IMR-90 (cell line): ENCODE results near the gene CPAMD8. TPM values are rescaled to one million over a fixed set of nuclear protein-coding genes. Genes with fewer than 3 reads are reported as not detected.

Source experiments
- ATAC-seq: fragments of 200-7000 bp; cut with Tn5 transposase; 2 replicates; pipeline ENCODE4 v1.9.1; 2020; ENCODE audit warnings: low read depth, mild to moderate bottlenecking, moderate library complexity
- BruUV-seq: library from RNA; stranded (reverse); fragments of 400-500 nt; replicated peaks from 2 replicates; lab custom pipeline; 2021; lab: Mats Ljungman, UMichigan
- CTCF ChIA-PET: fragments of 300-600 bp; formaldehyde crosslinking; extraction: SDS; loops from one replicate; lab custom pipeline; 2021; ENCODE audit warnings: antibody characterized with exemption; lab: Yijun Ruan, JAX
- POLR2A ChIA-PET: fragments of 300-600 bp; sonication (Branson Sonifier 250); formaldehyde crosslinking; loops from one replicate; lab custom pipeline; 2022; ENCODE audit warnings: antibody characterized with exemption; ENCODE audit not compliant: unreplicated experiment; lab: Charles Lee
- DNase-seq: peaks from one replicate; pipeline ENCODE4 v3.0.0; 2013
- H2AFZ ChIP-seq: replicated peaks from 2 replicates; pipeline ENCODE3; 2013; ENCODE audit warnings: low read length, mild to moderate bottlenecking; ENCODE audit not compliant: poor library complexity
- H2AK5ac ChIP-seq: 2 replicates; pipeline ENCODE4 v1.6.1; 2013; ENCODE audit warnings: low read depth, low read length, inconsistent platforms
- H2AK9ac ChIP-seq: replicated peaks from 2 replicates; pipeline ENCODE3; 2013; ENCODE audit warnings: mild to moderate bottlenecking, low read depth, low read length, moderate library complexity; ENCODE audit not compliant: poor library complexity
- H2BK120ac ChIP-seq: 2 replicates; pipeline ENCODE4 v1.6.1; 2013; ENCODE audit warnings: low read depth, low read length, inconsistent platforms
- H2BK15ac ChIP-seq: 3 replicates; pipeline ENCODE4 v1.6.1; 2013; ENCODE audit warnings: low read depth, low read length, inconsistent platforms
- H2BK20ac ChIP-seq: 2 replicates; pipeline ENCODE4 v1.6.1; 2013; ENCODE audit warnings: low read depth, mild to moderate bottlenecking, inconsistent platforms, low read length, moderate library complexity
- H2BK5ac ChIP-seq: 2 replicates; pipeline ENCODE4 v1.6.1; 2013; ENCODE audit warnings: mild to moderate bottlenecking, low read depth, low read length, inconsistent platforms; ENCODE audit not compliant: poor library complexity, severe bottlenecking
- H3K14ac ChIP-seq: replicated peaks from 2 replicates; pipeline ENCODE4 v1.6.1; 2013; ENCODE audit warnings: low read depth, low read length, inconsistent platforms
- H3K18ac ChIP-seq: 2 replicates; pipeline ENCODE4 v1.6.1; 2013; ENCODE audit warnings: low read depth, low read length, control low read depth
- H3K23ac ChIP-seq: 2 replicates; pipeline ENCODE4 v1.6.1; 2013; ENCODE audit warnings: low read depth, low read length, inconsistent platforms
- H3K27ac ChIP-seq: 2 replicates; pipeline ENCODE4 v1.5.1; 2013; ENCODE audit warnings: mild to moderate bottlenecking, control low read depth, low read length; ENCODE audit not compliant: insufficient read depth
- H3K27me3 ChIP-seq: 2 replicates; pipeline ENCODE4 v1.6.1; 2013; ENCODE audit warnings: low read length; ENCODE audit not compliant: control insufficient read depth, insufficient read depth
- H3K36me3 ChIP-seq: 2 replicates; pipeline ENCODE4 v1.6.1; 2013; ENCODE audit warnings: low read length, mixed read lengths; ENCODE audit not compliant: control insufficient read depth, insufficient read depth
- H3K4ac ChIP-seq: 2 replicates; pipeline ENCODE4 v1.6.1; 2013; ENCODE audit warnings: low read depth, low read length, inconsistent platforms
- H3K4me1 ChIP-seq: 2 replicates; pipeline ENCODE4 v1.6.1; 2013; ENCODE audit warnings: low read length, mixed read lengths; ENCODE audit not compliant: control insufficient read depth, insufficient read depth
- H3K4me2 ChIP-seq: 2 replicates; pipeline ENCODE4 v1.6.1; 2013; ENCODE audit warnings: low read depth, mild to moderate bottlenecking, control low read depth, low read length, moderate library complexity
- H3K4me3 ChIP-seq: 2 replicates; pipeline ENCODE4 v1.5.1; 2013; ENCODE audit warnings: low read depth, mild to moderate bottlenecking, control low read depth, low read length, moderate library complexity; ENCODE audit not compliant: insufficient read depth
- H3K56ac ChIP-seq: 2 replicates; pipeline ENCODE4 v1.6.1; 2013; ENCODE audit warnings: low read length, inconsistent platforms; ENCODE audit not compliant: insufficient read depth; ENCODE audit errors: extremely low read depth
- H3K79me1 ChIP-seq, 2 experiments: 2 replicates each; pipeline ENCODE4 v1.6.1; 2013; ENCODE audit warnings: low read length in 2 of 2, inconsistent platforms in 1 of 2, low read depth in 1 of 2
- H3K9ac ChIP-seq: 2 replicates; pipeline ENCODE4 v1.6.1; 2013; ENCODE audit warnings: low read depth, low read length, control low read depth
- H3K9me1 ChIP-seq: 2 replicates; pipeline ENCODE4 v1.6.1; 2013; ENCODE audit warnings: low read length, inconsistent platforms; ENCODE audit not compliant: insufficient read depth
- H3K9me3 ChIP-seq: 2 replicates; pipeline ENCODE4 v1.6.1; 2013; ENCODE audit warnings: low read length; ENCODE audit not compliant: control insufficient read depth, insufficient read depth
- H4K20me1 ChIP-seq: 2 replicates; pipeline ENCODE4 v1.6.1; 2013; ENCODE audit warnings: low read length, inconsistent platforms; ENCODE audit not compliant: insufficient read depth
- H4K5ac ChIP-seq: 2 replicates; pipeline ENCODE4 v1.6.1; 2013; ENCODE audit warnings: mild to moderate bottlenecking, low read depth, low read length, control low read depth
- H4K8ac ChIP-seq, 2 experiments: 2 replicates each; pipeline ENCODE4 v1.6.1; 2013; ENCODE audit warnings: low read depth in 2 of 2, low read length in 2 of 2, control low read depth in 1 of 2, inconsistent platforms in 1 of 2
- H4K91ac ChIP-seq: 2 replicates; pipeline ENCODE4 v1.6.1; 2013; ENCODE audit warnings: low read depth, low read length, inconsistent platforms; ENCODE audit not compliant: insufficient read depth
- FOS ChIP-seq: fragments of 150-350 bp; IDR thresholded peaks from 2 replicates; pipeline ENCODE4 v1.6.1; 2016; ENCODE audit warnings: low read depth, low read length
- NFE2L2 ChIP-seq: fragments of 150-350 bp; IDR thresholded peaks from 2 replicates; pipeline ENCODE4 v1.6.1; 2016; ENCODE audit warnings: low read depth, mild to moderate bottlenecking, low read length
- SMC3 ChIP-seq: fragments of 150-350 bp; IDR thresholded peaks from 2 replicates; pipeline ENCODE4 v1.6.1; 2016; ENCODE audit warnings: low read depth, mild to moderate bottlenecking, antibody characterized with exemption, low read length, moderate library complexity
- WGBS, 2 experiments: methylation state at CpG; one replicate each; pipeline versions ENCODE4 v1.1.5 to v1.1.7; 2013; ENCODE audit warnings: missing lambda C conversion rate in 2 of 2; ENCODE audit not compliant: insufficient read length in 1 of 2; ENCODE audit errors: extremely low coverage in 2 of 2; 5-methylcytosine and 5-hydroxymethylcytosine counted together
- dilution Hi-C: fragments of 300-500 bp; cut with HindIII; formaldehyde crosslinking; loops from one replicate; pipeline ENCODE4 v1.14.3; 2018; ENCODE audit warnings: low sequenced_read_pairs; ENCODE audit not compliant: unreplicated experiment
- in situ Hi-C: fragments of 300-500 bp; cut with MboI; formaldehyde crosslinking; loops from 3 replicates; pipeline ENCODE4 v1.14.3; 2019; ENCODE audit warnings: low sequenced_read_pairs, inconsistent platforms, mixed read lengths
- intact Hi-C: fragments of 100-400 bp; cut with micrococcal nuclease; formaldehyde crosslinking; loops from 2 replicates; pipeline ENCODE4 v1.10.0; 2022
- polyA plus RNA-seq, 3 experiments: library from polyadenylated mRNA; depleted of rRNA; stranded (reverse); fragments of >200 nt; gene quantifications; 2 replicates each; pipeline ENCODE4 v1.2.3, GENCODE V29; 2012; ENCODE audit warnings: low replicate concordance in 1 of 3
- total RNA-seq: library from RNA; depleted of rRNA; stranded (reverse); fragments of >200 nt; gene quantifications from 2 replicates; pipeline ENCODE4 v1.2.3, GENCODE V29; 2012

The CPAMD8 gene
- total and polyA plus RNA-seq, 2 of the 4 experiments (the other 2 are of a cell fraction), result 0.36 to 0.79 TPM

DNA sequence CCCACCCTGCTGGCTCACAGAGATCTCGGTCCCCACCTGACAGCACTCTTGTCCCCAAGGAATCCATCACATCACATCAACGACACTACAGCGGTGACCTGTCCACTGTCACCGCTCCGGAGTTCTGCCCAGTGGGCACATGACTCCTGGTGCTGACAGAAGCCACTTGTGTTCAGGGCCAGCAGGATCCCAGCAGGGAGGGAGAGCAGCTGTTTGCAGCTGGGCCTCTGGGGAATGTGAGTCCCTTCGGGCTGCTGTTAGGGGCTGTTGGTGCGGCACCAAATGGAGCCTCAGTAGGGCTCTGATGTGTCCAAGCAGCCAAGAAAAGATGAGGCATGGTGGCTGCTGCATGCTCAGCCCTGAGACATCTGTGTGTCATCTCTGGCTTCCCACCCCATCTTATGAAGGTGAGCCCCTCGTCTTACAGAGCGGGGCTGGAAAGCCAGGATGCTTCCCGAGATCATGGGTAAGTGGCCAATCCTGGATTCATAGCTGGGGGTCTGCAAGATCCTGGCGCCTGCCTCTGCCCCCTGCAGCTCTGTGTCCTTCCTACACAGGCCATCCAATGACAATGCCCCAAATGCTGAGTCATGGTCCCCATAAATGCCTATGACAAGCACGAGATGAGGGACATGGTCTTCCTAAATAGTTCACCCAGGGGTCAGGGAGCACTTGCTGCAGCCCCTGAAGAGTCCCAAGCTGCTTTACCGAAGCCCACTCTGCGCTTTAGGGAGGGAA is 81.8 kb downstream of the CPAMD8 start:
- dilution Hi-C loops, result no loop called here

More for the DNA sequence above, 81.8 kb downstream of the CPAMD8 start:
- Histone ChIP-seq H2BK20ac (no peak overlapping the region), H3K79me1 (no peaks in the 10 kb centered on the region), H3K27ac (no peak overlapping the region), H2AK9ac (no peak overlapping the region), H2AK5ac (no peak overlapping the region), H3K36me3 (no peaks in the 10 kb centered on the region), H4K5ac (no peak overlapping the region), H3K14ac (no peak overlapping the region), H3K4me1 (no peaks in the 10 kb centered on the region), H3K9me3 (no peaks in the 10 kb centered on the region), H3K18ac (no peak overlapping the region), H3K9me1 (no peaks in the 10 kb centered on the region), H3K56ac (no peak overlapping the region), H2BK15ac (no peak overlapping the region), H4K20me1 (no peaks in the 10 kb centered on the region), H3K27me3 (peaks cover 3% of the 10 kb centered on the region; the same call in 1 of the 2 replicates), H2BK5ac (no peak overlapping the region), H3K4me2 (no peak overlapping the region), H3K4ac (no peak overlapping the region), H3K9ac (no peak overlapping the region), H4K8ac (no peak overlapping the region), H4K91ac (no peak overlapping the region), H2BK120ac (no peak overlapping the region), H3K23ac (no peak overlapping the region), H2AFZ (no peak overlapping the region), H3K4me3 (no peak overlapping the region)
- TF ChIP-seq SMC3, result no peak
- peak; percentile 78 for TF ChIP-seq NFE2L2
- TF ChIP-seq FOS, result no peak
- CTCF ChIA-PET, result interaction anchor here (1.2 kb wide), 1 partner anchor 11 kb away, joined by 3 read pairs; no protein-coding TSS in a partner anchor
- POLR2A ChIA-PET, result no interaction called here
- intact Hi-C loops, result no loop called here
- DNase-seq, result no peak
- in situ Hi-C loops, result no loop called here
- ATAC-seq, result no peak
- no CpG with 5 or more reads among the region's 14 CpGs for WGBS, 2 experiments
- BruUV-seq, result no TSS peak
